Fibroblast of mammary gland (primary cell): Measurements from ENCODE around the gene RBP3.
A peak's percentile ranks its signal among the peaks of the same experiment; 100 is the strongest.

Experiments used
- DNase-seq: peaks from one replicate; pipeline ENCODE4 v3.0.0-alpha.2; 2010; ENCODE audit warnings: low read depth
- H3K4me3 ChIP-seq: 2 replicates; pipeline ENCODE4 v1.5.1; 2011; ENCODE audit warnings: low read depth, mild to moderate bottlenecking, low read length, moderate library complexity; ENCODE audit not compliant: control insufficient read depth
- TF ChIP-seq, protein P1 (sequence below): conservative IDR thresholded peaks from 2 replicates; pipeline ENCODE4 v1.5.1; 2011; ENCODE audit warnings: low read depth, low read length, inconsistent platforms; ENCODE audit not compliant: control insufficient read depth, insufficient read depth

The RBP3 gene

GRCh38 chr10:47311193-47311931 is 36.8 kb upstream of the RBP3 start:
- TF ChIP-seq, protein P1, sequence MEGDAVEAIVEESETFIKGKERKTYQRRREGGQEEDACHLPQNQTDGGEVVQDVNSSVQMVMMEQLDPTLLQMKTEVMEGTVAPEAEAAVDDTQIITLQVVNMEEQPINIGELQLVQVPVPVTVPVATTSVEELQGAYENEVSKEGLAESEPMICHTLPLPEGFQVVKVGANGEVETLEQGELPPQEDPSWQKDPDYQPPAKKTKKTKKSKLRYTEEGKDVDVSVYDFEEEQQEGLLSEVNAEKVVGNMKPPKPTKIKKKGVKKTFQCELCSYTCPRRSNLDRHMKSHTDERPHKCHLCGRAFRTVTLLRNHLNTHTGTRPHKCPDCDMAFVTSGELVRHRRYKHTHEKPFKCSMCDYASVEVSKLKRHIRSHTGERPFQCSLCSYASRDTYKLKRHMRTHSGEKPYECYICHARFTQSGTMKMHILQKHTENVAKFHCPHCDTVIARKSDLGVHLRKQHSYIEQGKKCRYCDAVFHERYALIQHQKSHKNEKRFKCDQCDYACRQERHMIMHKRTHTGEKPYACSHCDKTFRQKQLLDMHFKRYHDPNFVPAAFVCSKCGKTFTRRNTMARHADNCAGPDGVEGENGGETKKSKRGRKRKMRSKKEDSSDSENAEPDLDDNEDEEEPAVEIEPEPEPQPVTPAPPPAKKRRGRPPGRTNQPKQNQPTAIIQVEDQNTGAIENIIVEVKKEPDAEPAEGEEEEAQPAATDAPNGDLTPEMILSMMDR, result no peak
- no peak for DNase-seq
- no peak overlapping the region for H3K4me3 ChIP-seq

DNA sequence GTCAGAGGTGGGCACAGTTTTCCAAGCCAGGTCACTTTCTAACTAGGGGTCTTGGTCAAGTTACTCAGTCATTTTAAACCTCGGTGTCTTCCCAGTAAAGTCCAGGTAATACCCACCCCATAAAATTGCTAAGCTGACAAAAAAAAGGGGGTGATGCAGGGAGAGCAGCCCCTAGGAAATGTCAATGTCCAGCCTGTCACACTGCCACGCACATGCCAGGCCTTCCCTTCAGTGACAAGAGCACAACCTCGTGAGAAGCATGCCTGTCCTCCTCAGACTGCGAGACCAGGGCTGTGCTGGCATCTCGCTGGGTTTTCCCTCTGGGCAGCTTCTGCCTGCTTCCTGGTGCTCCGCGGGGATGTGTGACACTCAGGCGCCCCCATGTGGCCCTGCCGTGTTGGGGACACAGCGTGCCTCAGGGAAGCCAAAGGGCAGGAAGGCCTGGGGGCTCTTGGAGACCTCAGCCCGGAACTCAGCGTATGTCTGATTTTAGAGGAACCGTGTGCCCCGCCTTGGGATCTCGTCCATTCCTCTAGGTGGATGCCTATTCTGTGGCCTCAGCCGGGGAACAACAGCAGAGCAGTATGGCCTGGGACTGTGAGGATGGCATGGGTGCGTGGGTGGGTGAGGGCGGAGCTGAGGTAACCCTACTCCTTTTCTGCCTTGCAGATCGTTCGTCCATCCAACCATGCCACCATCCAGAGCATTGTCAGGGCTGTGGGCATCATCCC is 36.1 kb upstream of the RBP3 start:
- TF ChIP-seq, protein P1, result peak; percentile 68
- DNase-seq, result peak; percentile 51
- no peak overlapping the region for H3K4me3 ChIP-seq

DNA sequence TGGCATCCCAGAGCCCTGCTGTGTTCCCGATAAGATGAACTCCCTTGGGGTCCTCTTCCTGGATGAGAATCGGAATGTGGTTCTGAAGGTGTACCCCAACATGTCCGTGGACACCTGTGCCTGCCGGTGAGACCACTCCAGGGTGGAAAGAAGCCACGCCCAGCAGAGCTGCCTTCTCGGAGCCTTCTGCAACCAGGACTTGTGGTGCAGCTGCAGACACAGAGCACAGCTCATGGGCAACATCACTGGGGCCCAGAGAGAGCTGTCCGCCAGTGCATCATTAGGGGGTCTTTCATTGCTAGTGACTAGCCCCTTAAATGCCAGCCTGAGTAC is 35.5 kb upstream of the RBP3 start:
- TF ChIP-seq, protein P1, result no peak
- H3K4me3 ChIP-seq, result no peak overlapping the region
- no peak for DNase-seq

DNA sequence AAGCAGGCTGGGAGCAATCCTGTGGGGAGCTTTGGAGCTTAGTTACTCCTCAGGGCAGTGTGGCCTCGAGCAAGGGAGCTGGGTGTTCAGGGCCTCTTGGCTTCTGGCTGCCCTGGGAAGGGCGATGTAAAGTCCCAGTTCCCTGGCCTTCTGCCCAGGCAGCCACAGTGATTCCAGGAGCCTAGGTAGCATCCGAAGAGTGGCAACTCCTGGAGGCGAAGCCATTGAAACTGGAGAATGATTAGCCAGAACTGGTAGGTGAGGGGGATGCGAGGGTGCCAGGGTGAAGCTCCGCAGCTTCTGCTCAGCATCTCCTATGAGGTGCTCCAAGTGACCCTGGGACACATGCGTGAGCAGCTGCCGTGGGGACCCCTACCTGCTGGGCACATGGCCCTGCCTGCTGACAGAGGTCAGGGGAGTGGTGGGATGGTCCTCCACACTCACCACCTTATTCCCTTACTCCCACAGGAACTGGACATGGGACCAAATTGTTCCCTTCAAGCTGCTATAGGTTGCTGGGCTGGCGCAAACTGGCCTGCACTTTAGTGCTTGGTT is 33.7 kb upstream of the RBP3 start:
- DNase-seq, result no peak
- no peak overlapping the region for H3K4me3 ChIP-seq
- TF ChIP-seq, protein P1, result no peak

DNA sequence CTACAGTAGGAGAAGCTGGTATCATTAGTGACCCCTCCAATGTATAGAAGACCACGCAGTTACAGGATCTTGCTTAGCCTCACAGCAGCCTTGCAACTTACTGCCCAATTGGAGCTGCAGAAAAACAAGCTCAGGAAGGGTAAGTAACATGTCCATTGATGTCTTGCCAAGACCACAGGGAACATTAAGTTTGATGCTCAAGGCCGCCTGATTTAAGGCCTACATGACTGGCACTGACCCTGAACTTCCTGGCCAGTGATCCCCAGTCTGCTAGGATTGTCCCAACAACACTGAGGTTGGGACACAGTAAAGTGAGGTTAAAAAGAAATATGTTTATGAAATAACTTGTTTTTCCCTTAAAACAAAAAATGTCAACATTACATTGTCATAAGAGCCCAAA is 32.7 kb upstream of the RBP3 start:
- no peak for DNase-seq
- H3K4me3 ChIP-seq, result no peak overlapping the region
- TF ChIP-seq, protein P1, result no peak

DNA sequence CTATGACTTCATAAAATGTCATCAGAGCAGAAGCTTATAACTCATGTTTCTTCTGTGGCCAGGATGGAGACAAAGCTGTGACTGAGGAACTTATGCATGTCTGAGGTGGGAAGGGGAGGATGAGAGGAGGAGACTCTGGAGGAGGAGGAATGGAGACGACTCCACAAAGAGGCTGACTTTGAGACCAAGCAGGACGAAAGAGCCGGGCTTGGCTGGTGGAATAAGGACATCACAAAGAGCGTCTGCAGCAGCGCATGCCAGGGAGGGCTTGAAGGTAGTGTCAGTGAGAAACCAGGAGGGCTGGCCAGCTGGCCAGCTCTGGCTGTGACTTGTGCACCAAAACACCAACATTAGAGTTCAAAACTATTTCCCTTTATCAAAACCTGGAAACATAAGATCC is 32.0 kb upstream of the RBP3 start:
- no peak overlapping the region for H3K4me3 ChIP-seq
- DNase-seq, result no peak
- TF ChIP-seq, protein P1, result no peak

GRCh38 chr10:47317251-47317650 is 30.9 kb upstream of the RBP3 start:
- TF ChIP-seq, protein P1, result no peak
- no peak overlapping the region for H3K4me3 ChIP-seq
- no peak for DNase-seq
